NOMO-1 treated with dmso at 0.1 percent for 144 hours (cell line): Measurements from ENCODE around the gene C2CD4C.
"Not testable (repeated sequence)": the region's sequence is repeated elsewhere in the genome, so short reads cannot be mapped to it uniquely, and the experiment has no call there.

Source experiments
- DNase-seq: peaks from one replicate; lab custom pipeline; 2025; ENCODE audit not compliant: unreplicated experiment; lab: John Stamatoyannopoulos, UW

C2CD4C gene

GRCh38 chr19:401866-402511, 7.0 kb downstream of the C2CD4C start:
- DNase-seq, result no peak

GRCh38 chr19:400976-401865, 7.7 kb downstream of the C2CD4C start:
- no peak for DNase-seq

GRCh38 chr19:399370-399769, 9.6 kb downstream of the C2CD4C start:
- DNase-seq, result no peak

- DNase-seq, result no peak
These were observed 10.2 kb downstream of the C2CD4C start for GRCh38 chr19:398719-399118.

- no peak for DNase-seq
These were observed 10.8 kb downstream of the C2CD4C start for GRCh38 chr19:397941-398706.

- no peak for DNase-seq
These were observed 11.6 kb downstream of the C2CD4C start for GRCh38 chr19:397321-397720.

- DNase-seq, result no peak
These were observed 13.5 kb downstream of the C2CD4C start for GRCh38 chr19:395467-395866.

GRCh38 chr19:394857-395256, 14.1 kb downstream of the C2CD4C start:
- DNase-seq, result not testable (repeated sequence)

GRCh38 chr19:393560-393959, 15.4 kb downstream of the C2CD4C start:
- DNase-seq, result not testable (repeated sequence)

GRCh38 chr19:392375-392970, 16.5 kb downstream of the C2CD4C start:
- no peak for DNase-seq

GRCh38 chr19:391726-392374, 17.1 kb downstream of the C2CD4C start:
- no peak for DNase-seq

GRCh38 chr19:391207-391557, 17.8 kb downstream of the C2CD4C start:
- no peak for DNase-seq

GRCh38 chr19:390386-391206, 18.4 kb downstream of the C2CD4C start:
- DNase-seq, result no peak

- DNase-seq, result no peak
These were observed 19.0 kb downstream of the C2CD4C start for GRCh38 chr19:389935-390289.

- DNase-seq, result no peak
These were observed 19.6 kb downstream of the C2CD4C start for GRCh38 chr19:389255-389934.

GRCh38 chr19:388691-389090, 20.3 kb downstream of the C2CD4C start:
- DNase-seq, result no peak

GRCh38 chr19:387777-388176, 21.2 kb downstream of the C2CD4C start:
- no peak for DNase-seq

GRCh38 chr19:386632-387301, 22.2 kb downstream of the C2CD4C start:
- not testable (repeated sequence) for DNase-seq

- not testable (repeated sequence) for DNase-seq
These were observed 22.8 kb downstream of the C2CD4C start for GRCh38 chr19:386189-386588.
